Gastrocnemius medialis (tissue), 4 donors: ENCODE measurements around the gene SYPL1. TPM values are rescaled to one million over a fixed set of nuclear protein-coding genes. Genes with fewer than 3 reads are reported as not detected.

Experiments used
- ATAC-seq, 2 donors: fragments of 150-250 bp; one replicate each; pipeline ENCODE4 v1.9.1; 2016
- DNase-seq, 2 donors: peaks; one replicate each; pipeline ENCODE4 v3.0.0-alpha.2; 2019
- H3K27ac ChIP-seq, 4 donors: fragments of 200-600 bp; sonication (generic); 1 replicate in 1 of 4; 2 replicates in 3 of 4; pipeline ENCODE4 v1.5.1; 2016 to 2018; ENCODE audit warnings: mild to moderate bottlenecking in 2 of 4, moderate library complexity in 1 of 4
- H3K27me3 ChIP-seq, 3 donors: fragments of 200-600 bp; sonication (generic) in 2 of 3; 1 replicate in 1 of 3; 2 replicates in 2 of 3; pipeline versions ENCODE4 v1.5.1 to v1.6.0; 2016 to 2019; ENCODE audit warnings: mild to moderate bottlenecking in 1 of 3, moderate library complexity in 1 of 3
- H3K36me3 ChIP-seq, 2 donors: fragments of 200-600 bp; sonication (generic) in 1 of 2; one replicate each; pipeline ENCODE4 v1.5.1; 2017 to 2018
- H3K4me1 ChIP-seq, 2 donors: fragments of 200-600 bp; sonication (generic) in 1 of 2; one replicate each; pipeline ENCODE4 v1.5.1; 2016 to 2017; ENCODE audit warnings: mild to moderate bottlenecking in 2 of 2
- H3K4me3 ChIP-seq, 4 donors: fragments of 200-600 bp; sonication (generic) in 3 of 4; 1 replicate in 1 of 4; 2 replicates in 3 of 4; pipeline ENCODE4 v1.5.1; 2016 to 2019; ENCODE audit warnings: mild to moderate bottlenecking in 2 of 4
- H3K9me3 ChIP-seq, 3 donors: fragments of 200-600 bp; sonication (generic) in 2 of 3; 1 replicate in 1 of 3; 2 replicates in 2 of 3; pipeline ENCODE4 v1.5.1; 2016 to 2019
- CTCF ChIP-seq, 5 experiments: fragments of 450-650 bp in 3 of 5; fragments of 200-600 bp in 2 of 5; sonication (generic) in 2 of 5; IDR thresholded peaks in 4 of 5; conservative IDR thresholded peaks in 1 of 5; 1 replicate in 4 of 5; 2 replicates in 1 of 5; pipeline ENCODE4 v1.5.1; 2016 to 2019; ENCODE audit warnings: antibody characterized with exemption in 5 of 5, mild to moderate bottlenecking in 3 of 5, moderate library complexity in 3 of 5
- POLR2A ChIP-seq, 2 donors: fragments of 450-650 bp; IDR thresholded peaks; one replicate each; pipeline ENCODE4 v1.6.1; 2017; ENCODE audit warnings: antibody characterized with exemption in 2 of 2, mild to moderate bottlenecking in 2 of 2, moderate library complexity in 2 of 2
- in situ Hi-C, 4 donors: fragments of 200-750 bp; cut with MboI; loops; one replicate each; pipeline versions ENCODE4 v1.15.0 to v1.8.0; 2017; ENCODE audit warnings: low sequenced_read_pairs in 4 of 4
- intact Hi-C: fragments of 100-400 bp; cut with DNase I; formaldehyde crosslinking; loops from one replicate; pipeline ENCODE4 v1.15.1; 2023; ENCODE audit warnings: low total_unique reads
- total RNA-seq, 4 donors: library from RNA; depleted of rRNA; stranded (reverse); fragments of >200 nt; gene quantifications; one replicate each; pipeline versions ENCODE4 v1.1.0 to v1.2.3, GENCODE V29; 2016

SYPL1 gene
- total RNA-seq, 4 donors from 2014 or later: 81.5 to 90.9 (median 83.2) TPM

- Histone ChIP-seq H3K27ac (peak overlapping the region; percentile 81 to 92 (median 86)), H3K4me3 (peak overlapping the region in 1 of 4 donors; percentile 47), H3K9me3 (no peaks in the 10 kb centered on the region), H3K4me1 (peaks cover 22 to 29% of the 10 kb centered on the region in 2 donors), H3K27me3 (no peaks in the 10 kb centered on the region), H3K36me3 (no peaks in the 10 kb centered on the region)
- no peak for DNase-seq
- TF ChIP-seq CTCF (IDR thresholded peaks at IDR 0.05 in 4 of 5, conservative IDR thresholded peaks at IDR 0.05 in 1 of 5) (no peak), POLR2A (IDR thresholded peaks at IDR 0.05) (no peak)
- ATAC-seq: peak in 1 of 2 donors; percentile 19
- in situ Hi-C loops: loop anchor here in 2 of 4 donors (25.0 kb wide), 2 partner anchors 223 to 398 kb away; partner anchors contain the start of gene NAMPT (in 1 of the 2)
- intact Hi-C loops: loop anchor here (10.0 kb wide), 1 partner anchor 220 kb away; the partner anchor contains the start of gene NAMPT
Measured at GRCh38 chr7:106064316-106064715, 47.8 kb downstream of the SYPL1 start.

DNA sequence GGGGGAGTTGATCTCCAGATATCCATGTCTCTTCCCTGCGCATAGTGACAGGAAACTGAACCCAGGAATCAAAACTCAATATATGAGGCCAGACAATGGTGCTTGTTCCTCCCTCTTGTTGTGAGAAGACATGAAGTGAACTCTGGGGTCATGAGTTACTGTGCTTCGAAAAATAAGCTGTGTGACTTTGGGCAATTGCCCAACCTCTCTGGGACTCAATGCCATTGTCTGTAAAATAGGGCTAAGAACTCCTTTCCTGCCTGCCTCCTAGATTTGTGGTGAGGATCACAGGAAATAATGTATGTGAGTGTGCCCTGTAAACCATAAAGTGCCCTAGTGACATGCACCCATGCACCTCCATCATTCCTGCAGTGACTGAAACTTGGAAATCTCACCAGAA, 48.4 kb downstream of the SYPL1 start:
- H3K9me3 ChIP-seq: no peaks in the 10 kb centered on the region
- peaks cover 22 to 23% of the 10 kb centered on the region in 2 donors for H3K4me1 ChIP-seq
- intact Hi-C loops: loop anchor here (10.0 kb wide), 1 partner anchor 221 kb away; the partner anchor contains the start of gene NAMPT
- in situ Hi-C loops: loop anchor here in 2 of 4 donors (25.0 kb wide), 2 partner anchors 224 to 399 kb away; partner anchors contain the start of gene NAMPT (in 1 of the 2)
- H3K27ac ChIP-seq: peak overlapping the region; percentile 81 to 92 (median 86)
- DNase-seq (no peak), ATAC-seq (no peak)
- TF ChIP-seq CTCF (IDR thresholded peaks at IDR 0.05 in 4 of 5, conservative IDR thresholded peaks at IDR 0.05 in 1 of 5) (no peak), POLR2A (IDR thresholded peaks at IDR 0.05) (no peak)
- H3K36me3 ChIP-seq: no peaks in the 10 kb centered on the region
- H3K27me3 ChIP-seq: no peaks in the 10 kb centered on the region
- H3K4me3 ChIP-seq: no peak overlapping the region

DNA sequence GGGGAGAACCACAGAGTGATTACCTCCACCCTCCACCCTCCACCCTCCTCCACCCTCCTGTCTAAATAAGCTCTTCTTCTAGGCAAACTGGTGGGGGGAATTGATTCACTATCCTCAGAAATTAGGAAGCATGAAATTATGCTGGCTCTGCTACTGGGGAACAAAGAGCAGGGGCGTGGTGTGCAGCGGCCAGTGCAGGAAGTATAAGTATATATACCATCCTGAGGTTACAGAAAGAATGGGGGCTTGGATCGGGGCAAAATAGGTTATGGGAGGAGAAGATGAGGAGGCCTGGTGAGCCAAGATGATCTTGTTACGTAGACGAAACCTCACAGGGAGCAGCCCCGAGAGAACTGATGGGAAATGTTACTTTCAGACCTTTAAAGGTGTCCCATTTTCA, 49.1 kb downstream of the SYPL1 start:
- no peak overlapping the region for H3K4me3 ChIP-seq
- no peak for ATAC-seq
- H3K27ac ChIP-seq: no peak overlapping the region
- TF ChIP-seq POLR2A (IDR thresholded peaks at IDR 0.05) (no peak), CTCF (IDR thresholded peaks at IDR 0.05 in 4 of 5, conservative IDR thresholded peaks at IDR 0.05 in 1 of 5) (no peak)
- intact Hi-C loops: loop anchor here (10.0 kb wide), 1 partner anchor 222 kb away; the partner anchor contains the start of gene NAMPT
- in situ Hi-C loops: loop anchor here in 2 of 4 donors (25.0 kb wide), 2 partner anchors 224 to 399 kb away; partner anchors contain the start of gene NAMPT (in 1 of the 2)
- no peaks in the 10 kb centered on the region for H3K36me3 ChIP-seq
- H3K4me1 ChIP-seq: peaks cover 22% of the 10 kb centered on the region in 2 donors
- no peak for DNase-seq
- H3K27me3 ChIP-seq: no peaks in the 10 kb centered on the region
- no peaks in the 10 kb centered on the region for H3K9me3 ChIP-seq

DNA sequence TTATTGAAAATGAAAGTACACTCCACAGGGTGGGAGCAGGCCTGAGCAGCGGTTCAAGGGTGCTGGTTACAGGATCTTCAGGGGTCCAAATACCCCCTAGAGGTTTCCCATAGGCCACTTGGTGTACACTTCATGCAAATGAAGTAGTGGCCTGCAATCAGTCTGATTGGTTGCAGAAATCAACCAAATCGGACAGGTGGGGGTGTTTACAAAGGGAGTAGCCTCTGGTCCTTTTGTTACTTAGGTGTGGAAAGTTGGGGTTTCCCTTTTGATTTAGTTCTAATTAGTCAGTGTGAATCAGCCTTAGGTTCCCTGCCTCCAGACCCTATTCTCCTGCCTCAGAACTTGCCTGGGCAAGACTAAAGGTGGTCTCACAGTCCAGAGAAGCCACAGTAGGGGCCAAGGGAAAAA, 49.6 kb downstream of the SYPL1 start:
- H3K4me3 ChIP-seq: no peak overlapping the region
- TF ChIP-seq CTCF (IDR thresholded peaks at IDR 0.05 in 4 of 5, conservative IDR thresholded peaks at IDR 0.05 in 1 of 5) (no peak), POLR2A (IDR thresholded peaks at IDR 0.05) (no peak)
- no peaks in the 10 kb centered on the region for H3K36me3 ChIP-seq
- ATAC-seq (no peak), DNase-seq (no peak)
- H3K9me3 ChIP-seq: no peaks in the 10 kb centered on the region
- intact Hi-C loops: loop anchor here (10.0 kb wide), 1 partner anchor 222 kb away; the partner anchor contains the start of gene NAMPT
- no peak overlapping the region for H3K27ac ChIP-seq
- H3K27me3 ChIP-seq: no peaks in the 10 kb centered on the region
- H3K4me1 ChIP-seq: peaks cover 22% of the 10 kb centered on the region in 2 donors
- in situ Hi-C loops: loop anchor here in 2 of 4 donors (25.0 kb wide), 2 partner anchors 225 to 400 kb away; partner anchors contain the start of gene NAMPT (in 1 of the 2)
